ENCODE data around the gene CCM2. TPM values are rescaled to one million over a fixed set of nuclear protein-coding genes. Genes with fewer than 3 reads are reported as not detected.

Gene CCM2
- total RNA-seq, 2 experiments from 2014 or later = 58.9 to 89.1 TPM

DNA sequence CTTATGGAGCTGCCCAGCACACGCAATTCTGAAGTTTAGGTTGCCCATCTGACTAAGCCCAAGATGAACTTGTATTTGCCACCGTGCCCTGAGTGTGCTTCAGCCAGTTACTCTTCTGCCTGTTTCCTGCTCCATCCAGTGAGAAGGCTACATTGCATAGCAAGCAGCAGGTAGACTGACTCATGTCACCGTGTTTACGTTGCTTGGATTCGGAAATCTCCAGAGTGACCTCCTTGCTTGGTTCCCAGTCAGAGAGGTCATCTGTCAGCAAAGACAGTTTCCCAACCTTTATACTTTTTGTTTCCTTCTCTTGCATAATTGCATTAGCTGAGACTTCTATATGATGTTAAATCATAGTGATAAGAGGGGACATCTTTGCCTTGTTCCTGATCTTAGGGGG, 57.9 kb downstream of the CCM2 start:
- Histone ChIP-seq H3K79me2 (ENCODE audit: insufficient read depth, low read depth, low read length) (peaks cover 65% of the 10 kb centered on the region), H3K4me2 (ENCODE audit: low read length) (no peak overlapping the region), H3K4me3 (ENCODE audit: low read depth, low read length, poor library complexity, severe bottlenecking) (no peak overlapping the region), H3K4me1 (ENCODE audit: insufficient read depth, low read length, poor library complexity, severe bottlenecking) (no peaks in the 10 kb centered on the region), H3K27ac (ENCODE audit: low read depth, low read length, poor library complexity, severe bottlenecking) (no peak overlapping the region), H2AFZ (ENCODE audit: low read length) (no peak overlapping the region), H4K20me1 (ENCODE audit: insufficient read depth, low read length) (peaks cover 12% of the 10 kb centered on the region; the same call in 1 of the 2 replicates), H3K36me3 (ENCODE audit: insufficient read depth, low read length) (peaks cover 86% of the 10 kb centered on the region), H3K9me2 (ENCODE audit: insufficient read depth, low read length) (no peaks in the 10 kb centered on the region), H3K9me3 (ENCODE audit: low read length) (no peaks in the 10 kb centered on the region)
- no peak for TF ChIP-seq CTCF (conservative IDR thresholded peaks at IDR 0.05; ENCODE audit: low read length)
- TF ChIP-seq EZH2phosphoT487 (IDR thresholded peaks at IDR 0.05; ENCODE audit: borderline replicate concordance, low read depth, low read length) = no peak
- CTCF ChIA-PET (ENCODE audit: unreplicated experiment) = no interaction called here
- DNase-seq (ENCODE audit: low spot score) = no peak
- TSS peak; percentile 27 for BruUV-seq (replicated peaks)
- intact Hi-C loops (cut with micrococcal nuclease; ENCODE audit: unreplicated experiment) = no loop called here
- POLR2A ChIA-PET = interaction anchor here (1.2 kb wide), 1 partner anchor 77 kb away, joined by 3 read pairs; no protein-coding TSS in a partner anchor

DNA sequence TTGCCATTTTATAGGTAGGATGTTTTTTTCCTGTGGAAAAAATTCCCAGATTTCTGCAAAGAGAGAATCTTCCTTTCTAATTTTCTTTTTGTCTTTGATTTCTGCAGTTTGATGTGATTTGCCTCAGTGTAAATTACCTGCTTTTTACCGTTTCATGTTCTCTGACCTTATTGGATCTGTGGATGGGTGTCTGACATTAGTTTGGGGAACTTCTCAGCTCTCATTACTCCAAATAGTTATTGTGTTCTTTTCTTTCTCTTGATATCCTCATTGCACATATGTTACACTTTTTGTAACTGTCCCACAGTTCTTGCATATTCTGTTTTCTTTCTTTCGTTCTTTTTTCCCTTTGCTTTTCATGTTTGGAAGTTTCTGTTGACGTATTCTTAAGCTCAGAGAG, 60.3 kb downstream of the CCM2 start:
- peaks cover 72% of the 10 kb centered on the region for H3K79me2 ChIP-seq (ENCODE audit: insufficient read depth, low read depth, low read length)
- TF ChIP-seq CTCF (conservative IDR thresholded peaks at IDR 0.05; ENCODE audit: low read length) (no peak), EZH2phosphoT487 (IDR thresholded peaks at IDR 0.05; ENCODE audit: borderline replicate concordance, low read depth, low read length) (no peak)
- POLR2A ChIA-PET = no interaction called here
- no peak overlapping the region for H3K27ac ChIP-seq (ENCODE audit: low read depth, low read length, poor library complexity, severe bottlenecking)
- no peak overlapping the region for H3K4me3 ChIP-seq (ENCODE audit: low read depth, low read length, poor library complexity, severe bottlenecking)
- intact Hi-C loops (cut with micrococcal nuclease; ENCODE audit: unreplicated experiment) = no loop called here
- BruUV-seq (replicated peaks) = no TSS peak
- no peak overlapping the region for H3K4me2 ChIP-seq (ENCODE audit: low read length)
- H3K36me3 ChIP-seq (ENCODE audit: insufficient read depth, low read length) = peaks cover 84% of the 10 kb centered on the region
- no peaks in the 10 kb centered on the region for H3K9me3 ChIP-seq (ENCODE audit: low read length)
- H2AFZ ChIP-seq (ENCODE audit: low read length) = no peak overlapping the region
- no peaks in the 10 kb centered on the region for H3K4me1 ChIP-seq (ENCODE audit: insufficient read depth, low read length, poor library complexity, severe bottlenecking)
- H4K20me1 ChIP-seq (ENCODE audit: insufficient read depth, low read length) = peaks cover 19% of the 10 kb centered on the region; the same call in 1 of the 2 replicates
- DNase-seq (ENCODE audit: low spot score) = no peak
- CTCF ChIA-PET (ENCODE audit: unreplicated experiment) = no interaction called here
- no peaks in the 10 kb centered on the region for H3K9me2 ChIP-seq (ENCODE audit: insufficient read depth, low read length)

- H3K27ac ChIP-seq (ENCODE audit: low read depth, low read length, poor library complexity, severe bottlenecking) = no peak overlapping the region
- POLR2A ChIA-PET = interaction anchor here (0.5 kb wide), 1 partner anchor 138 kb away, joined by 6 read pairs; no protein-coding TSS in a partner anchor
These were observed 61.4 kb downstream of the CCM2 start for GRCh38 chr7:45061352-45061751.

More at GRCh38 chr7:45061352-45061751, 61.4 kb downstream of the CCM2 start:
- Histone ChIP-seq H3K9me2 (ENCODE audit: insufficient read depth, low read length) (no peaks in the 10 kb centered on the region), H3K4me2 (ENCODE audit: low read length) (no peak overlapping the region), H3K79me2 (ENCODE audit: insufficient read depth, low read depth, low read length) (peaks cover 63% of the 10 kb centered on the region), H2AFZ (ENCODE audit: low read length) (no peak overlapping the region), H3K9me3 (ENCODE audit: low read length) (no peaks in the 10 kb centered on the region), H3K4me1 (ENCODE audit: insufficient read depth, low read length, poor library complexity, severe bottlenecking) (no peaks in the 10 kb centered on the region), H3K4me3 (ENCODE audit: low read depth, low read length, poor library complexity, severe bottlenecking) (no peak overlapping the region), H4K20me1 (ENCODE audit: insufficient read depth, low read length) (peaks cover 19% of the 10 kb centered on the region; the same call in 1 of the 2 replicates), H3K36me3 (ENCODE audit: insufficient read depth, low read length) (peaks cover 82% of the 10 kb centered on the region)
- DNase-seq (ENCODE audit: low spot score) = no peak
- no peak for TF ChIP-seq EZH2phosphoT487 (IDR thresholded peaks at IDR 0.05; ENCODE audit: borderline replicate concordance, low read depth, low read length)
- CTCF ChIA-PET (ENCODE audit: unreplicated experiment) = no interaction called here
- no TSS peak for BruUV-seq (replicated peaks)
- intact Hi-C loops (cut with micrococcal nuclease; ENCODE audit: unreplicated experiment) = no loop called here
